Measurements from ENCODE around the gene SPACDR. TPM values are rescaled to one million over a fixed set of nuclear protein-coding genes. Genes with fewer than 3 reads are reported as not detected.

SPACDR gene
- total and polyA plus RNA-seq, 9 of the 15 experiments (the other 6 are each of a cell fraction or from before 2014, with no cell fraction given): 0.07 to 0.55 (median 0.14) TPM; not detected in 1

GRCh38 chr7:100426516-100426915 lies 37.5 kb downstream of the SPACDR start:
- FAIRE-seq (no peak), ATAC-seq (no peak), DNase-seq (ENCODE audit: extremely low read depth in 1 of 4, low spot score in 3 of 4) (no peak)
- Histone ChIP-seq H4K20me1 (replicated peaks; ENCODE audit: control insufficient read depth, insufficient read depth, low read length) (peaks cover 4% of the 10 kb centered on the region; the same call in 1 of the 2 replicates), H3K27ac (ENCODE audit: extremely low read depth, low read depth, low read length) (no peak overlapping the region), H3K4me3 (no peak overlapping the region), H3K9me1 (ENCODE audit: control insufficient read depth, insufficient read depth, low read length) (peaks cover 6% of the 10 kb centered on the region), H3K27me3 (ENCODE audit: control insufficient read depth in 2 of 2, insufficient read depth in 2 of 2, low read length in 2 of 2) (no peaks in the 10 kb centered on the region), H3K4me1 (replicated peaks in 1 of 2; ENCODE audit: control insufficient read depth in 2 of 2, insufficient read depth in 2 of 2, low read length in 2 of 2) (peaks cover 12 to 31% of the 10 kb centered on the region in 2 experiments), H3K9me3 (replicated peaks; ENCODE audit: control insufficient read depth, insufficient read depth, low read depth, low read length) (peaks cover 4% of the 10 kb centered on the region; the same call in 1 of the 2 replicates), H3K4me2 (ENCODE audit: insufficient read depth, low read length) (no peak overlapping the region), H3K36me3 (ENCODE audit: control insufficient read depth, insufficient read depth, low read length) (peaks cover 11% of the 10 kb centered on the region), H2AFZ (ENCODE audit: low read depth, low read length) (no peak overlapping the region), H3K79me2 (ENCODE audit: control insufficient read depth, insufficient read depth, low read length) (peaks cover 21% of the 10 kb centered on the region), H3K9ac (ENCODE audit: insufficient read depth in 1 of 2, low read depth in 2 of 2, low read length in 2 of 2) (no peak overlapping the region)
- in situ Hi-C loops (cut with MboI): no loop called here
- BruUV-seq (replicated peaks): no TSS peak
- peak; percentile 79 for TF ChIP-seq ZNF263 (CRISPR knock-in tag; IDR thresholded peaks at IDR 0.05; ENCODE audit: borderline replicate concordance)
- TF ChIP-seq THRB (CRISPR knock-in tag; conservative IDR thresholded peaks at IDR 0.05): 0 out of 2 replicates have a peak, but pooled peaks have one; percentile 36
- 0 out of 2 replicates have a peak, but pooled peaks have one; percentile 47 for TF ChIP-seq HLTF (IDR thresholded peaks at IDR 0.05)
- TF ChIP-seq VEZF1 (CRISPR knock-in tag; IDR thresholded peaks at IDR 0.05): peak; percentile 54; the same call in 1 of the 2 replicates
- no peak for TF ChIP-seq CSDE1 (IDR thresholded peaks at IDR 0.05)
- TF ChIP-seq PCBP1 (IDR thresholded peaks at IDR 0.05; ENCODE audit: low read depth, low read length, poor library complexity, severe bottlenecking): peak; percentile 60
- TF ChIP-seq ZNF277 (CRISPR knock-in tag; IDR thresholded peaks at IDR 0.05; ENCODE audit: borderline replicate concordance): no peak
- no peak for TF ChIP-seq TOE1 (IDR thresholded peaks at IDR 0.05; ENCODE audit: borderline replicate concordance)
- no peak for TF ChIP-seq TOE1 (CRISPR knock-in tag; IDR thresholded peaks at IDR 0.05; ENCODE audit: borderline replicate concordance, low read depth)
- TF ChIP-seq ZNF512 (tag; IDR thresholded peaks at IDR 0.05): peak; percentile 80
- 0 out of 2 replicates have a peak, but pooled peaks have one; percentile 50 for TF ChIP-seq ZBTB26 (CRISPR knock-in tag; IDR thresholded peaks at IDR 0.05)
- ChIA-PET POLR2A (no interaction called here), CTCF (ENCODE audit: low intra/inter-chr PET ratio) (no interaction called here)
- intact Hi-C loops (cut with micrococcal nuclease): no loop called here

All from K562 (cell line).